Measurements from ENCODE around the gene FAP.

DNA sequence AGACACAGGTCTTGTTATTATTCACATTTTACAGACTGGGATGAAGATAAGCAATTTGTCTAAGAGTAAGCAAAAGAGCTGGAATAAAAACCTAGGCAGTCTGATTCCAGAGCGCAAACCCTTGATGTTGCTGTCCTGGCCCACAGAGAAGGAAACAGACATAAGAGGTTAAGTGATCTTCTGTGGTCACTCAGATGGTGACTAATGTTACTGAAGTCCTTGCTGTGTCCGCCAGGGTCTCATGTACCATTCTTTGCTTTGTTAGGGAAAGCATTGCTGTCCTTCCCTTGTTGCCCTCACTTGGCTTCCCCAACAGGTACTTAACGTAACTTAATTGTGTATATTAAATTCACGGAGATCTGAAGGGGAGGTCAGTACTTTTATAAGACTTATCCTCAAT, 14.9 kb upstream of the FAP start:
- TF ChIP-seq, protein P1, sequence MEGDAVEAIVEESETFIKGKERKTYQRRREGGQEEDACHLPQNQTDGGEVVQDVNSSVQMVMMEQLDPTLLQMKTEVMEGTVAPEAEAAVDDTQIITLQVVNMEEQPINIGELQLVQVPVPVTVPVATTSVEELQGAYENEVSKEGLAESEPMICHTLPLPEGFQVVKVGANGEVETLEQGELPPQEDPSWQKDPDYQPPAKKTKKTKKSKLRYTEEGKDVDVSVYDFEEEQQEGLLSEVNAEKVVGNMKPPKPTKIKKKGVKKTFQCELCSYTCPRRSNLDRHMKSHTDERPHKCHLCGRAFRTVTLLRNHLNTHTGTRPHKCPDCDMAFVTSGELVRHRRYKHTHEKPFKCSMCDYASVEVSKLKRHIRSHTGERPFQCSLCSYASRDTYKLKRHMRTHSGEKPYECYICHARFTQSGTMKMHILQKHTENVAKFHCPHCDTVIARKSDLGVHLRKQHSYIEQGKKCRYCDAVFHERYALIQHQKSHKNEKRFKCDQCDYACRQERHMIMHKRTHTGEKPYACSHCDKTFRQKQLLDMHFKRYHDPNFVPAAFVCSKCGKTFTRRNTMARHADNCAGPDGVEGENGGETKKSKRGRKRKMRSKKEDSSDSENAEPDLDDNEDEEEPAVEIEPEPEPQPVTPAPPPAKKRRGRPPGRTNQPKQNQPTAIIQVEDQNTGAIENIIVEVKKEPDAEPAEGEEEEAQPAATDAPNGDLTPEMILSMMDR (conservative IDR thresholded peaks at IDR 0.05; ENCODE audit: low read depth, low read length): no peak
- no peak for TF ChIP-seq NFE2L2 (IDR thresholded peaks at IDR 0.05; ENCODE audit: low read depth, low read length)
- TF ChIP-seq, protein P2, sequence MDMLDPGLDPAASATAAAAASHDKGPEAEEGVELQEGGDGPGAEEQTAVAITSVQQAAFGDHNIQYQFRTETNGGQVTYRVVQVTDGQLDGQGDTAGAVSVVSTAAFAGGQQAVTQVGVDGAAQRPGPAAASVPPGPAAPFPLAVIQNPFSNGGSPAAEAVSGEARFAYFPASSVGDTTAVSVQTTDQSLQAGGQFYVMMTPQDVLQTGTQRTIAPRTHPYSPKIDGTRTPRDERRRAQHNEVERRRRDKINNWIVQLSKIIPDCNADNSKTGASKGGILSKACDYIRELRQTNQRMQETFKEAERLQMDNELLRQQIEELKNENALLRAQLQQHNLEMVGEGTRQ (IDR thresholded peaks at IDR 0.05; ENCODE audit: low read depth, low read length): no peak
- no peak for TF ChIP-seq RAD21 (IDR thresholded peaks at IDR 0.05; ENCODE audit: low read length)
- TF ChIP-seq, protein P3, sequence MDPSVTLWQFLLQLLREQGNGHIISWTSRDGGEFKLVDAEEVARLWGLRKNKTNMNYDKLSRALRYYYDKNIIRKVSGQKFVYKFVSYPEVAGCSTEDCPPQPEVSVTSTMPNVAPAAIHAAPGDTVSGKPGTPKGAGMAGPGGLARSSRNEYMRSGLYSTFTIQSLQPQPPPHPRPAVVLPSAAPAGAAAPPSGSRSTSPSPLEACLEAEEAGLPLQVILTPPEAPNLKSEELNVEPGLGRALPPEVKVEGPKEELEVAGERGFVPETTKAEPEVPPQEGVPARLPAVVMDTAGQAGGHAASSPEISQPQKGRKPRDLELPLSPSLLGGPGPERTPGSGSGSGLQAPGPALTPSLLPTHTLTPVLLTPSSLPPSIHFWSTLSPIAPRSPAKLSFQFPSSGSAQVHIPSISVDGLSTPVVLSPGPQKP (IDR thresholded peaks at IDR 0.05; ENCODE audit: borderline replicate concordance, low read depth, low read length): no peak
- no peak for TF ChIP-seq CEBPB (IDR thresholded peaks at IDR 0.05; ENCODE audit: low read depth, low read length)
- no peak for TF ChIP-seq POLR2A (IDR thresholded peaks at IDR 0.05; ENCODE audit: low read depth, low read length)
- TF ChIP-seq FOS (IDR thresholded peaks at IDR 0.05; ENCODE audit: low read depth, low read length): no peak
- TF ChIP-seq RFX5 (IDR thresholded peaks at IDR 0.05; ENCODE audit: low read depth, low read length): no peak

All from IMR-90 (cell line).